T-helper 22 cell (primary cell): ENCODE measurements around the gene CYB5A.

Experiments used
- DNase-seq: peaks from one replicate; pipeline ENCODE4 v3.0.0-alpha.2; 2020; ENCODE audit warnings: low read depth

CYB5A gene

DNA sequence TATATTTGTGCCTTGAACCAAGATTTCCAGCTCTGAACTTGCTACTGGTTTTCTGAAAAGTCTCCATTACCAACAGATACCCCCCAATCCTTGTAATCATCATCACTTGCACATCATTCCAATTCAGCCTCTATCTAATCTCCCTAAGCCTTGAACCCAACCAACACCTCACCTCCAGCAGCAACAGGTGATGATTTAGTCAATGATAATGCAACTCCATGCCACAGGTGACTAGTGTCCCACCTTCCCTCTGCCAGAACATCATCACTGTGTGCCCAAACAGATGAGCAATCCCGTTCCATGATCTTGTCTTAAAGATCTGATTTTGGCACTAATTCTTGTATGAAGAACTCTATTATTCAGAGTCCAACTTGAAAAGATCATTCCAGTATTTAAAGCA is 75.9 kb downstream of the CYB5A start:
- no peak for DNase-seq

- DNase-seq, result no peak
These were observed 78.3 kb downstream of the CYB5A start for GRCh38 chr18:74213429-74213828.

DNA sequence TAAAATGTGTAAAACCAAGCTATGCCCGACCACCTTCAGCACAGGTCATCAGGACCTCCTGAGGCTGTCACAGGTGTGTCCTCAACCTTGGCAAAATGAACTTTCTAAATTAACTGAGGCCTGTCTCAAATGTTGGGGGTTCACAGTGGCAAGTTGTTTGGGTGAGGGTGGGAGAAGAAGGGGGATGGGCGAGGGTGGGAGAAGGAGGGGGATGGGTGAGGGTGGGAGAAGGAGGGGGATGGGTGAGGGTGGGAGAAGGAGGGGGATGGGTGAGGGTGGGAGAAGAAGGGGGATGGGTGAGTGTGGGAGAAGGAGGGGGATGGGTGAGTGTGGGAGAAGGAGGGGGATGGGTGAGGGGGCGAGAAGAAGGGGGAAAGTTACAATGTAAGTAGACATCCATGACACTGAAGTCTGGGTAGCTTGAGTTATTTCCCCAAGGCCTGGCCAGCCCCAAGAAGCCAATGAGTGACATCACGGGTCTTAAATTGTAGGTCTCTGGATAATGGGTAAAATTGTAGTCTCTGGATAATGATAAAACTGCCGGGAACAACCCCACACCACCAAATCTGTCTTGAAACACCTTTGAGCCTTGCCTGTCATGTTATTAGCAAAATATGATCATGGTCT is 87.1 kb downstream of the CYB5A start:
- no peak for DNase-seq

GRCh38 chr18:74203811-74204210 is 88.0 kb downstream of the CYB5A start:
- no peak for DNase-seq
